ENCODE results near the gene KDM5D.

KDM5D gene
- 0 reads per million in 2 donors for total RNA-seq

DNA sequence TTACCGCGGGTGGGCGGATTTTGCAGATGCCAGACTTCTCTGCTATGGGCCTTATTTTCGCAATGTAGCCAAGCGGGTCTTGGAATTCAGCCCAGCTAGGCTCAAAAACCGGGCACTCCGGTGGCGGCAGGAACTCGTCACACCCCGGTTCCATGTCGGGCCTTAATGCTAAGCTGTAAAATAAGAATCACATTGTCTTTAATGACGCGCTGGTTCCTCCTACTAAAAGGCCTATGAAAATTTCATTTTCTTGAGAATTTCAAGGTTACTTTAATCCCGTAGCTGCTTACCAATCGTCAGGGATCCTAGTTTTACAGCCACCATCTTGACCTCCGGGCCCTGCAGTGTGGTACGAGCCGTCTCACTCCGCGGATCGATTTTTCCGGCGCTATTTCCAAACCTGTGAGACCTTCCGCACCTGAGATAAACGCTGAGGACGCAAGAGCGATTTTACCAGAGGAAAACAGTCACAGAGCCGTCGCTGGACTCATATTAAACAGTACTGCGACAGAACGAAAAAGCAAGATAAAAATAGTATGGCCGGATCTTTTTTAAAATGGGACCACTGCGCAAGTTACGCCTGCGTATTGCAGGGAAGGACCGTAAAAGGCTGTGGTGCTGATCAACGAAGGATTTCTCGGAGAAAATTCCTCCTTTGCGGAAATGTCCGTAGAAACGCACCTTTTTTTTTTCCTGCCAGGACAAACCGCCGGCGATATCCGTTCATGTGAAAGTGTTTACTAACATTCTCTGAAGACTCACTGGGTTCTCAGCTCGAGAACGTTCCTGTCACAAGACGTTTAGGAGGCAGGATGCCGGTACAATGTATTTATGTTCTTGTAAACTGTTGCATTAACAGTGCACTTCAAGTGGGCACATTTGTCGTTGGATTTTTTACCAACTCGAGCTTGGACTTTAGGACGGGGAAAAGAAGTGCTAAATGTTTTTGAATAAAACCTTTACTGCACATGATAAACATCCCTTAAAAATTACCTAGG, at the start of gene KDM5D:
KDM5D (minus strand) TSS at position 346 of the 998 bp plus-strand sequence; CDS start at position 154, 192 bp downstream.
- DNase-seq = no peak

DNA sequence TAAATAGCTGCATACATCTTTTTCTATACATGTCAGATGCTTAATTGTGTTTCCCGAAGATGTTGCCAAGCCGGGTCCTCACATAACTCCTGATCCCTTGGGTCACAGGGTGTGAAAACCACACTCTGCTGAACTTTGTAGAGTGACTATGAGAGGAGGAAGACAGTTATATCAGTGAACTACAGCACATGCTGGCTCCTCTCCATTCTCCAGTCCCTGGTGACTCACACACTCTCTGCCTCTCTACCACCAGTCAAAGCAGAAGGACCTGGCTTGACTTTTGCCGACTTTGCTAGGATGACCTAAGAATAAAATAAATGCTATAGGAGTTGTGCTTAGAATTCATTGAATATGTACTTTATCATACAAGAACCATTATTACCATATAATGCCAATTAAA, 23.8 kb upstream of the KDM5D start:
- DNase-seq = no peak

DNA sequence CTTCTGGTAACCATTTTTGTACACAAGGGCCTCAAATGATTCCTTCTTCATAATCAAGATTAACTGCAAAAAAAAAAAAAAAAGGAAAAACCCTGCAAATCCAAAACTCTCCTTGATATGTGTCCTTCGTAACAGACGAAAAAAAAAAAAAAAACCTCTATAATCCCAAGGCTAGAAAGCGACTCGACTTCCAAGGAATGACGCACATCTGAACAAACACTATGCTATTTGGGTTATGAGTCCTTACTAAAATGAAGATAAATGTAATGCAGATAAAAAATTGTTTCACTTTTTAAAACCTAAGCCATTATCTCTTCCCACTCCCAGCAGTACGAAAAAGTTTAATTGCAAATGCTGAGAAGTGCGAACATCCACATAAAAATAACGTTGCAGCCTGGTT, 1.2 kb downstream of the KDM5D start:
- no peak for DNase-seq

- no peak for DNase-seq
Measured at GRCh38 chrY:19742153-19742552, 2.4 kb downstream of the KDM5D start.

GRCh38 chrY:19734425-19734824, 10.1 kb downstream of the KDM5D start:
- no peak for DNase-seq

DNA sequence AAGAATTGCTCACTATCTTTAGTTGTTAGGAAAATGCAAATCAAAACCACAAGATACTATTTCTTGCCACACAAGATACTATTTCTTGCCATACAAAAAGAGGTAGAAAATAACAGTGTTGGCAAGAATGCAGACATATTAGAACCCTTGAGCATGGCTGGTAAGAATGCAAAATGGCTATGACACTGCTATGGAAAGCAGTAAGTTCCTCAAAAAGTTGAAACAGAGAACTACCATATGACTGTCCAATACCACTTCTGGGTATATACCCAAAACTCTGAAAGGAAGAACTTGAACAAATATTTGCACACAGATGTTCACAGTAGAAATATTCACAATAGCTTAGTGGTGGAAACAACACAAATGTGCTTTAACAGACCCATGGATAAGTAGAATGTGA, 26.6 kb downstream of the KDM5D start:
- DNase-seq = no peak

GRCh38 chrY:19717146-19717545, 27.4 kb downstream of the KDM5D start:
- no peak for DNase-seq

DNA sequence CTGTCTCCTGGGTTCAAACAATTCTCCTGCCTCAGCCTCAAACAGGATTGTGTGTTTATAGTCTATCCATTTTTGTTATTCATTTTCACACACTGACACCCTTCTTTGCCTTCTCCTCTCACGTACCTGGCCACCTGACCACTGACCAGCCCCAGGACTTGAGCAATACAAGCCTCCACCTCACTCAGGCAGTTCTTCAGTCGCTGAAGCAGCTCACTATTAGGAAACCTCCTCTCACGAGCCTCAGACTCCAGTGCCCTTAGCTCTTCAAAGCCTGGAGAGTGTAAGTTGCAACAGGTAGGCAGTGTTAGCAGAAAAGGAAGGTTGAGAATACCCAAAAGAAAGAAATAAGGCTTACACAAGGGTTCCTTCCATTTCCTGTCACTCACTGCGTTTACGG, 29.3 kb downstream of the KDM5D start:
- no peak for DNase-seq

- DNase-seq = no peak
Measured at GRCh38 chrY:19713430-19713829, 31.1 kb downstream of the KDM5D start.

DNA sequence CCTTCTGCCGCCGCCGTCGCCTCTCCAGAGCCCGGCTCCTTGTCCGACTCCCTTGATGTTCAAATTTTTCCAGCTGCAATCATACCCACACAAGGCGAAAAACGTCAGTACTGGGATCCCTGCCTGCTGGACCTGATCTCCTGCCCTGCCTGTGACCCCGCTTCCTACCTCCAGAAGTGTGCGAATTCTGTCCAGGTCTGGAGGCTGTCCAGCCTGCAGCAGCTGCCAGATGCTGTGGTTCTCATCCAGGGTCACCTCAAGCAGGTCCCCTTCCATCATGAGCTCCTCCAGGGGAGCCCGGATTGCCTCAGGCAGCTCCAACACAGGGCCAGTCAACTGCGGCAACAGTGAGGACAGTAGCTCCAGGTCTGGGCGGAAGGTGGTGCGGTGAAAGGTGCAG, 38.3 kb downstream of the KDM5D start:
- DNase-seq = no peak

- no peak for DNase-seq
Measured at GRCh38 chrY:19698495-19698894, 46.0 kb downstream of the KDM5D start.

- DNase-seq = no peak
Measured at GRCh38 chrY:19680821-19681220, 63.7 kb downstream of the KDM5D start.
